ENCODE measurements around the gene CHTF18.

The CHTF18 gene

GRCh38 chr16:760545-761343 lies 27.7 kb upstream of the CHTF18 start, which contains the start of gene MSLN:
MSLN (plus strand) TSS chr16:760734; CDS start chr16:762681, 1,947 bp downstream.
- H3K4me3 ChIP-seq (ENCODE audit: low read depth, low read length): no peak within 1 kb of the TSS
- no peak for TF ChIP-seq CTCF (IDR thresholded peaks at IDR 0.05; ENCODE audit: control insufficient read depth, extremely low read depth, insufficient read depth)
- no peak for DNase-seq (ENCODE audit: low read depth)

GRCh38 chr16:761625-762513 lies 26.6 kb upstream of the CHTF18 start:
- DNase-seq (ENCODE audit: low read depth): no peak
- no peak overlapping the region for H3K4me3 ChIP-seq (ENCODE audit: low read depth, low read length)

GRCh38 chr16:762595-763268 lies 25.7 kb upstream of the CHTF18 start:
- H3K4me3 ChIP-seq (ENCODE audit: low read depth, low read length): no peak overlapping the region

More at GRCh38 chr16:761625-762513, 26.6 kb upstream of the CHTF18 start:
- no peak for TF ChIP-seq CTCF (IDR thresholded peaks at IDR 0.05; ENCODE audit: control insufficient read depth, extremely low read depth, insufficient read depth)

GRCh38 chr16:763369-764183 lies 24.8 kb upstream of the CHTF18 start:
- no peak overlapping the region for H3K4me3 ChIP-seq (ENCODE audit: low read depth, low read length)
- DNase-seq (ENCODE audit: low read depth): no peak
- no peak for TF ChIP-seq CTCF (IDR thresholded peaks at IDR 0.05; ENCODE audit: control insufficient read depth, extremely low read depth, insufficient read depth)

More at GRCh38 chr16:762595-763268, 25.7 kb upstream of the CHTF18 start:
- TF ChIP-seq CTCF (IDR thresholded peaks at IDR 0.05; ENCODE audit: control insufficient read depth, extremely low read depth, insufficient read depth): no peak
- DNase-seq (ENCODE audit: low read depth): no peak

GRCh38 chr16:764184-764750 lies 24.2 kb upstream of the CHTF18 start:
- no peak for DNase-seq (ENCODE audit: low read depth)
- TF ChIP-seq CTCF (IDR thresholded peaks at IDR 0.05; ENCODE audit: control insufficient read depth, extremely low read depth, insufficient read depth): no peak
- H3K4me3 ChIP-seq (ENCODE audit: low read depth, low read length): no peak overlapping the region

All from LNCaP clone FGC (cell line).